AG04450 (cell line): ENCODE results near the gene CACNB2. TPM values are rescaled to one million over a fixed set of nuclear protein-coding genes. Genes with fewer than 3 reads are reported as not detected.
A peak's percentile ranks its signal among the peaks of the same experiment; 100 is the strongest.

Experiments
- CTCF ChIA-PET: fragments of 300-600, 350-600 bp; formaldehyde crosslinking; extraction: SDS; loops from one replicate; lab custom pipeline; 2022; ENCODE audit warnings: antibody characterized with exemption, inconsistent platforms; lab: Charles Lee
- POLR2A ChIA-PET: fragments of 350-600 bp; formaldehyde crosslinking; extraction: SDS; loops from one replicate; lab custom pipeline; 2021; ENCODE audit warnings: antibody characterized with exemption, inconsistent platforms; lab: Yijun Ruan, JAX
- DNase-seq: peaks from one replicate; pipeline ENCODE4 v3.0.0-alpha.2; 2011; ENCODE audit warnings: low read depth, low spot score
- H3K27ac ChIP-seq: one replicate; pipeline ENCODE4 v1.5.1; 2012; ENCODE audit warnings: low read depth, low read length, control low read depth
- H3K27me3 ChIP-seq: one replicate; pipeline ENCODE4 v1.6.0; 2012; ENCODE audit warnings: low read length; ENCODE audit not compliant: control insufficient read depth, insufficient read depth
- H3K4me3 ChIP-seq: 2 replicates; pipeline ENCODE4 v1.5.1; 2011; ENCODE audit warnings: mild to moderate bottlenecking, low read depth, low read length, control low read depth
- H3K9me3 ChIP-seq: 2 replicates; pipeline ENCODE4 v1.5.1; 2012; ENCODE audit warnings: low read length; ENCODE audit not compliant: control insufficient read depth, insufficient read depth
- CTCF ChIP-seq: IDR thresholded peaks from 2 replicates; pipeline ENCODE4 v1.5.1; 2011; ENCODE audit warnings: low read depth, low read length, control low read depth, inconsistent platforms
- polyA plus RNA-seq: library from polyadenylated mRNA; depleted of rRNA; stranded (reverse); fragments of >200 nt; gene quantifications from 2 replicates; pipeline ENCODE4 v1.2.3, GENCODE V29; 2011

CACNB2 gene
- polyA plus RNA-seq, 1 experiment: 0.76 TPM

- peaks cover 3% of the 10 kb centered on the region for H3K27me3 ChIP-seq
- no peak overlapping the region for H3K27ac ChIP-seq
- H3K4me3 ChIP-seq: peak overlapping the region; percentile 45
- ChIA-PET CTCF (no interaction called here), POLR2A (no interaction called here)
- DNase-seq: no peak
- no peak for TF ChIP-seq CTCF
- H3K9me3 ChIP-seq: no peaks in the 10 kb centered on the region
These were observed 260.1 kb downstream of the CACNB2 start for GRCh38 chr10:18400201-18400905.

- CTCF ChIA-PET: no interaction called here
- DNase-seq: no peak
- Histone ChIP-seq H3K27ac (no peak overlapping the region), H3K4me3 (peak overlapping the region; percentile 38), H3K9me3 (no peaks in the 10 kb centered on the region), H3K27me3 (peaks cover 3% of the 10 kb centered on the region)
- POLR2A ChIA-PET: no interaction called here
- no peak for TF ChIP-seq CTCF
These were observed 260.7 kb downstream of the CACNB2 start for GRCh38 chr10:18400906-18401245.

DNA sequence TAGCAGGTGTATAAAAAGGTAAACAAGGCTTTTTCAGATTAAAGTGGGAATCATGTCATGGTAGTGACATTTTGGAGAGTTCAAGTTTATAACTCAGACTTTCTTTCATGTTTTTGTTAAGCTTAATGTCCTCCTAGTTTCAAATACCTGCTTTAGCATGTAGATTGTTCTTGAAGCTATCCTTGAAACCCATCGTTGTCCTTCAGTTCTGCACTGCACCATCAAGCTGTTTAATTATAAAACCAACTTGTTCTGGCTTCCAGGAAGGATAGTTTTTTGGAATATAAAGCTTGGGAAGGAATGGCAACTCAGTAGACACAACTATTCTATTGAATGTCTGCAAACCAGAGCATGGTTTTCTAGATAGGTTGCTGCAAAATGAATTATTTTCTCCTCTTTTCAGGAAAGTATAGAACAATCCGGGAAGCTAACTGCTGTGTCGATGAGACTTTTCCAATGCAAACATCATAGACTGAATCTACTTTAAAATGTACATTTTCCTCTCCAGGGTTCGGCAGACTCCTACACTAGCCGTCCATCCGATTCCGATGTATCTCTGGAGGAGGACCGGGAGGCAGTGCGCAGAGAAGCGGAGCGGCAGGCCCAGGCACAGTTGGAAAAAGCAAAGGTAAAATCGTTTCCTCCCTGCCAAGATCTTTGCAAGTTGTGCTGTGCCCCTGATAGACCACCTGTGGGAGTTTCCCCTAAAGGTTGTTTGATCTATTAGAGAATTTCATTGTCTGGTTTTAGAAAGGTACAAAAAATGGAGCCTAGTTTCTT lies 261.4 kb downstream of the CACNB2 start:
- no peak for TF ChIP-seq CTCF
- Histone ChIP-seq H3K9me3 (no peaks in the 10 kb centered on the region), H3K4me3 (no peak overlapping the region), H3K27ac (no peak overlapping the region), H3K27me3 (peaks cover 3% of the 10 kb centered on the region)
- no peak for DNase-seq
- ChIA-PET POLR2A (no interaction called here), CTCF (no interaction called here)

- H3K27me3 ChIP-seq: peaks cover 3% of the 10 kb centered on the region
- ChIA-PET CTCF (no interaction called here), POLR2A (no interaction called here)
- no peak overlapping the region for H3K27ac ChIP-seq
- no peak overlapping the region for H3K4me3 ChIP-seq
- no peaks in the 10 kb centered on the region for H3K9me3 ChIP-seq
- no peak for TF ChIP-seq CTCF
- no peak for DNase-seq
These were observed 262.6 kb downstream of the CACNB2 start for GRCh38 chr10:18402853-18403252.

- Histone ChIP-seq H3K4me3 (no peak overlapping the region), H3K9me3 (no peaks in the 10 kb centered on the region), H3K27me3 (peaks cover 3% of the 10 kb centered on the region), H3K27ac (no peak overlapping the region)
- POLR2A ChIA-PET: no interaction called here
- CTCF ChIA-PET: no interaction called here
- no peak for TF ChIP-seq CTCF
- DNase-seq: no peak
These were observed 264.3 kb downstream of the CACNB2 start for GRCh38 chr10:18404530-18404929.
